Fibroblast of skin of scalp (primary cell): ENCODE results near the gene FGF22.
"Not testable (repeated sequence)": the region's sequence is repeated elsewhere in the genome, so short reads cannot be mapped to it uniquely, and the experiment has no call there.

Source experiments
- DNase-seq: peaks from one replicate; pipeline ENCODE4 v3.0.0-alpha.2; 2013

FGF22 gene

GRCh38 chr19:661427-662196 lies 21.9 kb downstream of the FGF22 start:
- no peak for DNase-seq

DNA sequence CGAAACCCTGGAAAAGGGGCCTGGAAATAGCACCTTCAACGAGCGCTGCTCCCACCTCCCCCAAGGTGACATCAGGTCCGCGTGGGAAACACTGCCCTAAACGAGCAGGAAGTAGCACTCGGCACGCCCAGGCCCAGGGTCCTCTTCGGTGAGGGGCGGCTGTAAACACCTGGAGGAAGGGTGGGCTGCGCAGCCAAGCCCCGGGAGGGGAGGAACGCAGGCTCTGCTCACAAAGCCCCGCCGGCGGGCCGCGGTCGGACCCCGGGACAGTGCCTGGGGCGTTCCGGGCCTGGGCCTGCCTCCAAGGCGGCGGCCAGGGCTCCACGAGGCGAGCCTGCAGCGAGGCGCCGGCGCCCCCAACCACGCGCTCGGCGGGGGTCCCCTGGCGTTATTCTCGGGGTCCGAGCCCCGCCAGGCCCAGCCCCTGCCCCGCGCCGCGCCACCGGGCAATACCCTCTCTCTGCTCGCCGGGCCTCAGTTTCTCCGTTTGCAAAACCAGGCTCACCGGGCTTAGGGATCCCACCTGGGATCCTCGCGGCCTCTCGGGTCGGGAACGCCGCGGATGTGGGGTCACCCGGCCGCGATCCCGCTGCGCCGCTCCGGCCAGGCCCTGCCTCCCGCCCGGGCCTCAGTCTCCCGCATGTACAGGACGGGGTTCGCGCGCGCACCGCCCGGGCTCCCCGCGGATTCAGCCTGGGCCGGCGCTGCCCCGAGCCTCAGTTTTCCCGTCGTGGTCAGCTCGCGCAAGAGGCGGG lies 22.7 kb downstream of the FGF22 start:
- DNase-seq = no peak

DNA sequence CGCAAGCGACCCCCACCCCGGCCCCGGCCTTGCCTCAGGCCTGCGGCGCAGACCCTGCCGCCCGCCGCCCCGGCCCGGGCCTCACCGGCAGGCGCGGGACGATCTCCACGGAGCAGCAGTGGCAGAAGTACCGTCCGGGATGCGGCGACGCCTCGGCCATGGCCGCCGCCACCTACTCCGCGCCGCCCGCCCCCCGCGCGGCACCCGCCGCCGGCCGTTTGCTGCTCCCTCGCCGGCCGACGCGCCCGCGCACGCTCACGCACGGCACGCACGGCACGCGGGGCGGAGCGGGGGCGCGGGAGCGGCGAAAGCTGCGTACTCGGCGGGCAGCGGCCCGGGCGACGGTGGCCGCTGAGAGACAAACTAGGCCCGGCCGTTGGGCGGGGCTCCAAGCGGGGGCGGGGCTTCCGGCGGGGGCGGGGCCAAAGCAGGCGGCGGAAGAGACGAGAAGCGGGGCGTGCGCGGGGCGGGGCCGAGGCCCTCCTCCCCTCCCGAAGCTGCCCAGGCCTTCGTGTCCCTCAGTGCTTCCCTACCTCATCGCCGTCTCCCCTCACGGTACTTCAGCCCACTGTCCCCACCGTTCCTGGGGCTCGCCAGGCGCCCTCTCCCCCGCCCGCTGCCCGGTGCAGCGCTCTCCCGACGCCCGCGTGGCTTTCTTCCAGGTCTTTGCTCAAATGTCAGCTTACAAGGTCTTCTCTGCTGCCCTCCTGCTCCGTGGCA lies 23.4 kb downstream of the FGF22 start, which contains the start of gene RNF126:
TSS of gene RNF126 (minus strand) at position 253 of the 720 bp plus-strand sequence. CDS start at position 160, 93 bp downstream.
- DNase-seq = peak; percentile 95

GRCh38 chr19:663682-664117 lies 24.0 kb downstream of the FGF22 start:
- no peak for DNase-seq

DNA sequence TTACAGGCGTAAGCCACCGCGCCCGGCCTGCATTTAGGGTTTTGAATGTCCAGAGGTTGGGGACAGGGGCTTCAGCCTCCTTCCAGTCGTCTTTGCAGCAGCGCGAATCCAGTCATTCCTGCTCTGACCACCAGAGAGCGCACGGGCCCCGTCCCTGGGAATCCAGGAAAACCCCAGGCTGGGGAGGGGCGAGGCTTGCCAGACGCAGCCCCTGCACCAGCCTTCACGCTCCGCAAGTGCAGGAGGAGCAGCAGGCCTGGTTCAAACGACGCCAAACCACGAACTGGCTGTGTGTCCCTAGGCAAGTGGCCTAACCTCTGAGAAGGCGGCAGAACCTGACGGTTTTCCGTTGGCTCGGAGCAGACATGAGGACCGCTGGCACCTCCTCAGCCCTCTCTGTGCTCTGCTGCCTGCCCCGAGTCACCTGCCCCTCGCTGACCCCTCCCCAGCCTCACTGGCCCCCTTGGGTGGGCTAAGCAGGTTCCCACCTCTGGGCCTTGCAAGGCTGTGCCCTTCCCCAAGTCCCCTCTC lies 25.3 kb downstream of the FGF22 start:
- DNase-seq = peak; percentile 80

DNA sequence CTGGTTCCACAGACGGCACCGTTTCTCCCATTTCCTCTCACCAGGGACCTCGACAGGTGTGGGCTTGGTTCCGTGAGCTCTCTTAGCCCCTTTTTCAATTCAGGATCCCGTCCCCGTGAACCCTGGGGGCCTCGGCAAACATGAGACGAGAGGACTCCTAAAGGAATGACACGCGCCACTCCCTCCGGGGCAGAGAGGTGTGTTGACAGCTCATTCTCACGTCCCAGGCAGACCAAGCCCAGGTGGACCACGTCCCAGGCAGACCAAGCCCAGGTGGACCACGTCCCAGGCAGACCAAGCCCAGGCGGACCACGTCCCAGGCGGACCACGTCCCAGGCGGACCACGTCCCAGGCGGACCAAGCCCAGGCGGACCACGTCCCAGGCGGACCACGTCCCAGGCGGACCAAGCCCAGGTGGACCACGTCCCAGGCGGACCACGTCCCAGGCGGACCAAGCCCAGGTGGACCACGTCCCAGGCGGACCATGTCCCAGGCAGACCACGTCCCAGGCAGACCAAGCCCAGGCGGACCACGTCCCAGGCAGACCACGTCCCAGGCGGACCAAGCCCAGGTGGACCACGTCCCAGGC lies 27.4 kb downstream of the FGF22 start:
- not testable (repeated sequence) for DNase-seq

DNA sequence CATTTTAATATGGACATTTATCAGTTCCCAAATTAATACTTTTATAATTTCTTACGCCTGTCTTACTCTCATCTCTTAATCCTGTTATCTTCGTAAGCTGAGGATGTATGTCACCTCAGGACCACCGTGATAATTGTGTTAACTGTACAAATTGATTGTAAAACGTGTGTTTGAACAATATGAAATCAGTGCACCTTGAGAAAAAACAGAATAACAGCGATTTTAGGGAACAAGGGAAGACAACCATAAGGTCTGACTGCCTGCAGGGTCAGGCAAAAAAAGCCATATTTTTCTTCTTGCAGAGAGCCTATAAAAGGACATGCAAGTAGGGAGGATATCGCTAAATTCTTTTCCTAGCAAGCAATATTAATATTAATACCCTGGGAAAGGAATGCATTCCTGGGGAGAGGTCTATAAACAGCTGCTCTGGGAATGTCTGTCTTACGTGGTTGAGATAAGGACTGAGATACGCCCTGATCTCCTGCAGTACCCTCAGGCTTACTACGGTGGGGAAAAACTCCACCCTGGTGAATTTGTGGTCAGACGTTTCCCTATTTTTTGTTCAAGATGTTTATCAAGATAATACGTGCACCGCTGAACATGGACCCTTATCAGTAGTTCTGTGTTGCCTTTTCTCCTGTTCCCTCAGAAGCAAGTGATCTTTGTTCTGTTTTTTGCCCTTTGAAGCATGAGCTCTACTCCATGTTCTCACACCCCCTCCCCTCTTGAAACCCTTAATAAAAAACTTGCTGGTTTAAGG lies 29.2 kb downstream of the FGF22 start:
- DNase-seq = peak; percentile 59

- DNase-seq = no peak
These were observed 31.0 kb downstream of the FGF22 start for GRCh38 chr19:670609-671075.

DNA sequence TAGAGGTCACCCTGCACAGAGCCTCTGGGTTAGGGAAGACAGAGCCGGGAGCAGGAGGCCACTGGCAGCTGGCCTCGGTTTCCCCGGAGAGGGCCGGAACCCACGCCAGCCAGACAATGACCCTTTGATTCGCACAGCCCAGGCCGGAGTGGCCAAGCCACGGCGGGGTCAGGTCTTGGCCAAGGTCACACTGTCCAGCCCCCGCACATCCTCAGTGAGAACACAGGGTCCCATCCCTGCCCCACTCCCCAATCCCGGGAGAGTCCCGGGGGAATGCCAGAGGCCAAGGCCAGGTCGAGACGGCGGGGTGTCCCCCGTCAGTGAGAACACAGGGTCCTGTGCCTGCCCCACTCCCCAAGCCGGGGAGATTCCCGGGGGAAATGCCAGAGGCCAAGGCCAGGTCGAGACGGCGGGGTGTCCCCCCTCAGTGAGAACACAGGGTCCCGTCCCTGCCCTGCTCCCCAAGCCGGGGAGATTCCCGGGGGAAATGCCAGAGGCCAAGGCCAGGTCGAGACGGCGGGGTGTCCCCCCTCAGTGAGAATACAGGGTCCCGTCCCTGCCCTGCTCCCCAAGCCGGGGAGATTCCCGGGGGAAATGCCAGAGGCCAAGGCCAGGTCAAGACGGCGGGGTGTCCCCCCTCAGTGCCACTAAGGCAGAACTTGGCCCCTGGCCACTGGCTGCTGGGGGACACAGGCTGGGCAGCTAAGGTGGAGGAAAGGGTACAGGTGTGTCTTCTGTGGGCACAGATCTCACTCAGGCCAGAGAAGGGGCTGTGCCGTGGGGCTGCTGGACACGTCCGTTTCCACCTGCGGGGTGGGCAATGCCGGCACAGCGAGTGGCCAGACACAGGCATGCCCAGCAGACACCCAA lies 34.8 kb downstream of the FGF22 start:
- DNase-seq = no peak

GRCh38 chr19:676007-676338 lies 36.3 kb downstream of the FGF22 start:
- no peak for DNase-seq

- peak; percentile 42 for DNase-seq
These were observed 36.8 kb downstream of the FGF22 start, which contains the start of gene FSTL3 for GRCh38 chr19:676339-677105. Gene FSTL3, plus strand, starts transcription at chr19:676392. Its CDS starts 32 bp downstream, at chr19:676424.

- peak; percentile 93 for DNase-seq
These were observed 37.5 kb downstream of the FGF22 start for GRCh38 chr19:677201-677600.

GRCh38 chr19:677601-678436 lies 38.1 kb downstream of the FGF22 start:
- no peak for DNase-seq

- DNase-seq = no peak
These were observed 39.2 kb downstream of the FGF22 start for GRCh38 chr19:678791-679388.

DNA sequence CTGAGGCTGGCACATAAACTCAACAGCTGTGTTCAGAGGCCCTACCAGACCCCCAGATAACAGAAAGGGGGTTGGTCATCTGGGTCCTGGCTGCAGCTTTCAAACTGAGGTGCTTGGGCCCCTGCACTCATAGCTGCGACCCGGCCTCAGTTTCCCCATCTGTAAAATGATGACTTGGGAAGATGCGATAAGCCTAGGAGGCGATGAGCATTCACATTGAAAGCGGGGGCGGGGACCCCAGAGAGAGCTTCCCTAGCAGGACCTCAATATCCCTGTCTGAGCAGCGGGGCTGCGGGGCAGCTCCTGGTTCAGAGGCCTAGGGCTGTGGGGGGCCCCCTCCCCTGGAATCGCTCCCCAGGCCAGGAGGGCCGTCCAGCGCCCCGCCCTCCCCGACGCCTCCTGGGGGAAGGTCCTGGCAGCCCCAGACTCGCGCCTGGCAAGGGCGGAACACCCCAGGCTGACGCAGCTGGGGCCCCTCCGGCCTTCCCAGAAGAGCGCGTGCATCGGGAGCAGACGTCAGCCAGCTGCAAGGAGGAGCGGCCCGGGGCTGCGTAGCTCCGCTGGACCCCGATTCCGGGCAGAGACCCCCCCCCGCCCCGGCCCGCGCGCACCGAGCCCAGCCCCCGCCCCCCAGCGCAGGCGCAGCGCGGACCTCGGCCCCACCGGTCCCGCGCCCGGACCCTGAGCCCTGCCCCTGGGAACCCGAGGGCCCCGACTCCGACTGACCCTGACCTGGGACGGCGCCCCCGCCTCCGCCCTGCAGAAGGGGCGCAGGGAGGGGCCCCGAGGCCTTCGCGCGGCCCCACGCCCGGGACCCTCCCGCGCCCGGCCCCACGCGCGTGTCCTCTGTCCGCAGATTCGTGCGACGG lies 40.0 kb downstream of the FGF22 start:
- peak; percentile 69 for DNase-seq

- peak; percentile 99 for DNase-seq
These were observed 40.8 kb downstream of the FGF22 start for GRCh38 chr19:680287-681028.
